Measurements from ENCODE around the gene ARHGAP33. TPM values are rescaled to one million over a fixed set of nuclear protein-coding genes. Genes with fewer than 3 reads are reported as not detected.
A peak's percentile ranks its signal among the peaks of the same experiment; 100 is the strongest.

Gene ARHGAP33
- total and polyA plus RNA-seq, 8 donors, result 11.4 to 35.6 (median 27.5) TPM

DNA sequence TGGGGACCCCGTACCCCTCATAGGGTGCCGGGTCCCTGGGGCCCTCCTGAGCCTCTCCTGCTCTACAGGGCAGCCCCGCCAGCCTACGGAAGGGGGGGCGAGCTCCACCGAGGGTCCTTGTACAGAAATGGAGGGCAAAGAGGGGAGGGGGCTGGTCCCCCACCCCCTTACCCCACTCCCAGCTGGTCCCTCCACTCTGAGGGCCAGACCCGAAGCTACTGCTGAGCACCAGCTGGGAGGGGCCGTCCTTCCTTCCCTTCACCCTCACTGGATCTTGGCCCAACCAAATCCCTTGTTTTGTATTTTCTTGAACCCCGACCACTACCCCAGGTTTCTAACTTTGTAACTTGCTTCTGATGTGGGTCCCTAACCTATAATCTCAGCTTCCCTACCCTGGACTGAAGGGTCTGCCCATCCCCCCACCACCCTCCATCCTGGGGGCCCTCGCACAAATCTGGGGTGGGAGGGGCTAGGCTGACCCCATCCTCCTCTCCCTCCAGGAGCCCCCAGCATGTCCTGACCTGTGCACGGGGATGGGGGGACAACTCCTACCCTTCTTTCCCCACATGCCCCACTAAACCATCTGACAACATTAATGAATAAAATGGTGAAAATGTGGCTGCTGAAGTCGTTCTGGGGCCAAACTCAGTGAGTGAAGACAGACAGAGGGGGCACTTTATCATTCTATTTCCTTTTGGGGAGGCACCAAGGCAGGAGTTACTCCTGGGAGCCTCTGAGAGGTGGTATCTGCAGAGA, 13.0 kb downstream of the ARHGAP33 start:
- Histone ChIP-seq H3K4me3 (no peak overlapping the region), H3K36me3 (peaks cover 0 to 34% of the 10 kb centered on the region in 2 donors)

DNA sequence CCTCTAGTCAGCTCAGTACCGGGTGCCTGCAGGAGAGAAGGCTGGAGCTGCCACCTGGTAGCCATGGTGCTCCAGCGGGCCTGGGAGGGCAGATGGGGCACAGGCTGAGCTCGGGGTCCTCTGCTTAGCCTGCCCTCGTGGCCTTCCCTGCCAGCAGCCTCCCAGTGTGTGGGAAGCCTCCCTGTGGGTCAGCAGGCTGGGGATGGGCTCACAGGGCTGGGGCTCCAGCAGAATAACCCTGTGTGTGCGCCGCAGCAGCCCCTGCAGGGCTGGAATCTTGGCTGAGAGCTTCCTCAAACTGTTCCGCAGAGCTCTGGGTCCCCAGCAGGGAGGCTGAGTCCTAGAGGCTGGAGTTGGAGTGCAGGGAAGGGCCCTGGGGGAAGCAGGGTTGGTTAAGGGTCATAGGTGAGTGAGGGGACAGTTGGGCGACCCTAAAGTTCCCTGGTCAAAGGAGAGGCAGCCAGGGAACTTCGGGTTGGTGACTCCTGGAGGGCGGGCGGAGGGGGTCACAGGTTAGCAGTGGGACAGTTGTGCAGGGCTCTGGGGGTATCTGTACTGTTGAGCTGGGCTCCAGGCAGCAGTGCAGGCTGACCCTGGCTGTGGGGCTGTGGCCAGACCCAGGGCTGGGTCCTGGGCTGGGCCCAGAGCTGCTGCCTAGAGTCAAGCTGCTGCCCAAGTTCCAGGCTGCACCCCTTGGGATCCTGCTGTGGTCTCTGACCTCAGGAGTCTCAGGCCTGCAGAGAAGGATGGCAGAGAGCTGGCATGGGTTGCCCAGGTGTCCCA, 14.0 kb downstream of the ARHGAP33 start:
- intact Hi-C loops (cut with DNase I), result no loop called here
- H3K4me1 ChIP-seq, result no peaks in the 10 kb centered on the region
- no peak for ATAC-seq
- H3K9me3 ChIP-seq, result no peaks in the 10 kb centered on the region
- H3K4me3 ChIP-seq, result no peak overlapping the region
- peaks cover 0 to 30% of the 10 kb centered on the region in 2 donors for H3K36me3 ChIP-seq
- H3K27ac ChIP-seq, result no peak overlapping the region
- H3K27me3 ChIP-seq, result no peaks in the 10 kb centered on the region
- no peak for DNase-seq
- TF ChIP-seq, protein P1, sequence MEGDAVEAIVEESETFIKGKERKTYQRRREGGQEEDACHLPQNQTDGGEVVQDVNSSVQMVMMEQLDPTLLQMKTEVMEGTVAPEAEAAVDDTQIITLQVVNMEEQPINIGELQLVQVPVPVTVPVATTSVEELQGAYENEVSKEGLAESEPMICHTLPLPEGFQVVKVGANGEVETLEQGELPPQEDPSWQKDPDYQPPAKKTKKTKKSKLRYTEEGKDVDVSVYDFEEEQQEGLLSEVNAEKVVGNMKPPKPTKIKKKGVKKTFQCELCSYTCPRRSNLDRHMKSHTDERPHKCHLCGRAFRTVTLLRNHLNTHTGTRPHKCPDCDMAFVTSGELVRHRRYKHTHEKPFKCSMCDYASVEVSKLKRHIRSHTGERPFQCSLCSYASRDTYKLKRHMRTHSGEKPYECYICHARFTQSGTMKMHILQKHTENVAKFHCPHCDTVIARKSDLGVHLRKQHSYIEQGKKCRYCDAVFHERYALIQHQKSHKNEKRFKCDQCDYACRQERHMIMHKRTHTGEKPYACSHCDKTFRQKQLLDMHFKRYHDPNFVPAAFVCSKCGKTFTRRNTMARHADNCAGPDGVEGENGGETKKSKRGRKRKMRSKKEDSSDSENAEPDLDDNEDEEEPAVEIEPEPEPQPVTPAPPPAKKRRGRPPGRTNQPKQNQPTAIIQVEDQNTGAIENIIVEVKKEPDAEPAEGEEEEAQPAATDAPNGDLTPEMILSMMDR (IDR thresholded peaks at IDR 0.05), result no peak

More for the DNA sequence above, 13.0 kb downstream of the ARHGAP33 start:
- TF ChIP-seq, protein P1 (IDR thresholded peaks at IDR 0.05), result no peak
- DNase-seq, result no peak
- intact Hi-C loops (cut with DNase I), result no loop called here
- ATAC-seq, result no peak
- Histone ChIP-seq H3K4me1 (no peaks in the 10 kb centered on the region), H3K27ac (no peak overlapping the region), H3K27me3 (no peaks in the 10 kb centered on the region), H3K9me3 (no peaks in the 10 kb centered on the region)

DNA sequence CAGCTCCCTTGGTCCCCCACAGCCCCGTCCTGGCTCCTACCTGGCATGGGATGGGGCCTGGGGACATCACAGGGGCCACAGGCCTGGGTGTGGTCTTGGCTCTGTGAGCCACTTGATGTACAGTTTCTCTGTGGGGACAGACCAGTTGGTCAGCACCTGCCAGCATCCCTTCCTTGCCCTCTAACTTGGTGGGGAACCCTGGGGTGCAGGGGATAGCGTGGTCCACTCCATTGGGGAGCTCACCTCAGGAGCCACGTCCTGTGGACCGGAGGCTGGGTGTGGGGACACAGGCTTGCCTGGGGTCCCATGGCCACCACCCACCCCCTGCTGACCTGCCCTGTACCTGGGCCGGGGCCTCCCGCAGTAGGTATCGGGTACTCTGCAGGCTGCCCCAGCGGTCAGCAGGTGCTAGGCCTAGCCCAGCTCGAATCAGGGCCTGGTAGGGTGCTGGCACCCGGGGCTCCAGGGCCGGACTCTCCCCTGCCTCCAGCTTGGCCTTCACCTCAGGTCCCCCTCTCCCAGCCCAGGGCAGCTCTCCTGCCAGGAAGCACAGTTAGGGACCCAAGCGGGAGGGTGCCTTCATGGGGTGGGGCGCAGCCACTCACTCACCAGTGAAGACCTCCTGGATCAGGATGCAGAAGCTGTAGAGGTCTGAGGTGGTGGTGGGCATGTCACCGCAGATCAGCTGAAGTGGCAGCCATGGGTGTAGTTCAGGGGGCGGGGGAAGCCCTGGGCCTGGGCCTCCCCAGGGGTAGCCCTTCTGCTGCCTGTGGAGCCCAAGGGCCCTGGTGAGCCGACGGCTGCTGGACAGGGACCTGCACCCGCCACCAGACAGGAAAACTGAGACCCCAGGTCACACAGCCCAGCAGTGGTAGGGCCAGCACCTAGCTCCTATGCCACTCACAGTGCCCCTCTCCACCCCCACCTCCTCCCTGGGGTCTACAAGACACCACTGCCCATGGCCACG, 14.9 kb downstream of the ARHGAP33 start:
- Histone ChIP-seq H3K36me3 (peaks cover 0 to 23% of the 10 kb centered on the region in 2 donors), H3K27me3 (peaks cover 0 to under 1% of the 10 kb centered on the region in 2 donors), H3K4me1 (no peaks in the 10 kb centered on the region), H3K9me3 (no peaks in the 10 kb centered on the region), H3K27ac (no peak overlapping the region), H3K4me3 (no peak overlapping the region)
- TF ChIP-seq, protein P1 (IDR thresholded peaks at IDR 0.05), result no peak
- ATAC-seq (no peak), DNase-seq (peak in 1 of 4 donors; percentile 75)
- intact Hi-C loops (cut with DNase I), result no loop called here

DNA sequence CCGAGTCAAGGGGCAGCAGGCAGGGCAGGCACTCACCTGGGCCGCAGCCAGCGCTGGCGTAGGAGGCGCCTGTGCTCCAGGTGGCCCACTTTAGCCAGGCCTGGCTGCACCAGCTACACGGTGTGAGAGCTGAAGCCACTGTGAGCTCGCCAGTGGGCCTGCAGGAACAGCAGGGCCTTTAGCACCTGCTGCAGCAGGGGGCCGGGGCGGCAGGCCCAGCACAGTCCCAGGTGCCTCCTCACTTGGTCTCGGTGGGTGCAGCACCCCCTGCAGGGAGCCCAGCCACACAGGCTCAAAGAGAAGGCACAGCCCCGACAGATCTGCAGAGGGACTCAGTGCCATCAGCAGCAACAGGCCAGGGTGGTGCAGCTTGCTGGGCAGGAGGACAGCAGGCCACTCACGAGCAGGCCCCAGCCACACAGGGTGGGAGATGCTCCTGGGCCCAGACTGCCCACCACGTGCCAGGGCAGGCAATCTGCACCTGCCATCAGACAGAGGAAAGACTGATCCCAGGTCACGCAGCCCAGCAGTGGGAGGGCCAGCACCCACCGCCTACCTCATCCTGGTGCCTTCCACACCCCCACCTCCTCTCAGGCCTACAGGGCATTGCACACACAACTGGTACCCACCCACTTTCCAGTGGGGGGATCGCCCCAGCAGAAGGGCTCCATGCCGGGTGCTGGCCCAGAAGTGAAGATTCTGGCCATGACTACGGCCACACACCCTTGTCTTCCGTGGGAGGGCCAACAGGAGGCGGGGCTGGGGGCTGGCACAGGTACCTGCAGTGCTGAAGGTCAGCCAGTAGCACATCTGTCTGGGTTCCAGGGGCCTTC, 15.8 kb downstream of the ARHGAP33 start:
- intact Hi-C loops (cut with DNase I), result no loop called here
- Histone ChIP-seq H3K27ac (no peak overlapping the region), H3K9me3 (no peaks in the 10 kb centered on the region), H3K36me3 (peaks cover 0 to 14% of the 10 kb centered on the region in 2 donors), H3K27me3 (peaks cover 3 to 10% of the 10 kb centered on the region in 2 donors), H3K4me3 (no peak overlapping the region), H3K4me1 (no peaks in the 10 kb centered on the region)
- DNase-seq, result no peak
- ATAC-seq, result no peak
- TF ChIP-seq, protein P1 (IDR thresholded peaks at IDR 0.05), result no peak
